GM12878 (cell line): ENCODE data around the gene CHN2. TPM values are rescaled to one million over a fixed set of nuclear protein-coding genes. Genes with fewer than 3 reads are reported as not detected.

Experiments
- ATAC-seq: fragments of 200-7000 bp; cut with Tn5 transposase; 3 replicates; pipeline ENCODE4 v1.9.1; 2020; ENCODE audit warnings: mild to moderate bottlenecking, moderate library complexity
- BruUV-seq: library from RNA; stranded (reverse); fragments of 400-500 nt; replicated peaks from 2 replicates; lab custom pipeline; 2021; lab: Mats Ljungman, UMichigan
- CTCF ChIA-PET: fragments of 300-600 bp; sonication (Branson Sonifier 250); formaldehyde crosslinking; extraction: SDS; loops from one replicate; lab custom pipeline; 2021; ENCODE audit warnings: inconsistent platforms; lab: Yijun Ruan, JAX
- POLR2A ChIA-PET: fragments of 350-600 bp; formaldehyde crosslinking; extraction: SDS; loops from one replicate; lab custom pipeline; 2021; ENCODE audit warnings: inconsistent platforms; lab: Charles Lee
- RAD21 ChIA-PET: fragments of 300-600 bp; sonication (Branson Sonifier 250); formaldehyde crosslinking; loops from one replicate; lab custom pipeline; 2023; ENCODE audit warnings: antibody characterized with exemption; ENCODE audit not compliant: unreplicated experiment; lab: Charles Lee
- SMC1A ChIA-PET: fragments of 300-600 bp; sonication (Branson Sonifier 250); formaldehyde crosslinking; loops from one replicate; lab custom pipeline; 2023; ENCODE audit not compliant: unreplicated experiment, uncharacterized antibody; lab: Charles Lee
- DNase-seq: peaks from one replicate; pipeline ENCODE4 v3.0.0-alpha.2; 2011; ENCODE audit warnings: low read depth, low spot score
- FAIRE-seq: peaks from 3 replicates; lab custom pipeline; 2011; peaks lifted over from hg19 to GRCh38; lab: Jason Lieb, UNC
- H2AFZ ChIP-seq: 2 replicates; pipeline ENCODE4 v1.6.0; 2011; ENCODE audit warnings: low read depth, low read length, control low read depth; ENCODE audit not compliant: control insufficient read depth
- H3K27ac ChIP-seq: 2 replicates; pipeline ENCODE4 v1.5.1; 2011; ENCODE audit warnings: control low read depth; ENCODE audit not compliant: control insufficient read depth, insufficient read depth
- H3K27me3 ChIP-seq, 2 experiments: replicated peaks in 1 of 2; 2 replicates each; pipeline versions ENCODE4 v1.6.0 to v1.6.1; 2011; ENCODE audit warnings: low read length in 1 of 2; ENCODE audit not compliant: control insufficient read depth in 2 of 2, insufficient read depth in 2 of 2
- H3K36me3 ChIP-seq, 2 experiments: 2 replicates each; pipeline ENCODE4 v1.5.1; 2011; ENCODE audit warnings: low read length in 1 of 2; ENCODE audit not compliant: control insufficient read depth in 2 of 2, insufficient read depth in 2 of 2
- H3K4me1 ChIP-seq: 2 replicates; pipeline ENCODE4 v1.6.1; 2011; ENCODE audit warnings: mild to moderate bottlenecking, low read length, moderate library complexity, mixed read lengths; ENCODE audit not compliant: control insufficient read depth, insufficient read depth
- H3K4me2 ChIP-seq: 2 replicates; pipeline ENCODE4 v1.6.0; 2011; ENCODE audit warnings: control low read depth; ENCODE audit not compliant: control insufficient read depth, insufficient read depth
- H3K4me3 ChIP-seq: fragments of 200-600 bp; sonication (generic); 2 replicates; pipeline ENCODE4 v1.5.1; 2016
- H3K79me2 ChIP-seq: 2 replicates; pipeline ENCODE4 v1.6.0; 2011; ENCODE audit warnings: low read length; ENCODE audit not compliant: control insufficient read depth, insufficient read depth
- H3K9ac ChIP-seq: 2 replicates; pipeline ENCODE4 v1.8.0; 2011; ENCODE audit warnings: low read length, control low read depth, mixed read lengths; ENCODE audit not compliant: control insufficient read depth, insufficient read depth
- H3K9me3 ChIP-seq: replicated peaks from 3 replicates; pipeline ENCODE4 v1.5.1; 2011; ENCODE audit warnings: mild to moderate bottlenecking, low read length; ENCODE audit not compliant: control insufficient read depth, insufficient read depth
- H4K20me1 ChIP-seq: 2 replicates; pipeline ENCODE4 v1.6.0; 2011; ENCODE audit not compliant: control insufficient read depth, insufficient read depth
- ATF7 ChIP-seq: fragments of 450-650 bp; IDR thresholded peaks from 2 replicates; pipeline ENCODE4 v1.6.1; 2016; ENCODE audit warnings: low read depth, mild to moderate bottlenecking
- BCL11A ChIP-seq: IDR thresholded peaks from 2 replicates; pipeline ENCODE4 v1.6.1; 2011; ENCODE audit warnings: low read depth, low read length
- BHLHE40 ChIP-seq, 2 experiments: fragments of 450-650 bp in 1 of 2; IDR thresholded peaks; 2 replicates each; pipeline ENCODE4 v1.6.1; 2011 to 2017; ENCODE audit warnings: low read depth in 2 of 2, borderline replicate concordance in 1 of 2, improper control_type of control experiment in 1 of 2, low read length in 1 of 2, mild to moderate bottlenecking in 1 of 2
- BMI1 ChIP-seq: fragments of 450-650 bp; IDR thresholded peaks from 2 replicates; pipeline ENCODE4 v1.6.1; 2016; ENCODE audit warnings: mild to moderate bottlenecking, moderate library complexity, borderline replicate concordance
- LARP7 ChIP-seq: fragments of 450-650 bp; IDR thresholded peaks from 2 replicates; pipeline ENCODE4 v1.6.1; 2017; ENCODE audit warnings: mild to moderate bottlenecking
- PRDM15 ChIP-seq: fragments of 450-650 bp; formaldehyde crosslinking; IDR thresholded peaks from 2 replicates; pipeline ENCODE4 v1.4.0; 2020; ENCODE audit warnings: mild to moderate bottlenecking, moderate library complexity
- RBBP5 ChIP-seq: fragments of 200-600 bp; sonication (generic); conservative IDR thresholded peaks from 2 replicates; pipeline ENCODE4 v1.6.1; 2016
- RFX5 ChIP-seq: IDR thresholded peaks from 2 replicates; pipeline ENCODE4 v1.6.1; 2011; ENCODE audit warnings: low read depth, low read length, improper control_type of control experiment
- RUNX3 ChIP-seq: IDR thresholded peaks from 2 replicates; pipeline ENCODE4 v1.6.1; 2012; ENCODE audit warnings: low read length, inconsistent platforms
- TARDBP ChIP-seq: IDR thresholded peaks from 2 replicates; pipeline ENCODE4 v1.6.1; 2016; ENCODE audit warnings: borderline replicate concordance
- YY1 ChIP-seq: IDR thresholded peaks from 2 replicates; pipeline ENCODE4 v1.6.1; 2011; ENCODE audit warnings: low read depth, mild to moderate bottlenecking, low read length
- ZBED1 ChIP-seq: IDR thresholded peaks from 2 replicates; pipeline ENCODE4 v1.6.1; 2016; ENCODE audit warnings: borderline replicate concordance
- WGBS: methylation state at CpG from one replicate; pipeline ENCODE4 v1.1.6; 2016; ENCODE audit warnings: low lambda C conversion rate; ENCODE audit not compliant: insufficient replicate concordance, insufficient coverage; ENCODE audit errors: missing lambda C conversion rate; 5-methylcytosine and 5-hydroxymethylcytosine counted together
- in situ Hi-C: fragments of 300-500 bp; cut with MboI; formaldehyde crosslinking; loops from 9 replicates; pipeline ENCODE4 v1.14.3; 2018; ENCODE audit warnings: mixed read lengths
- intact Hi-C: fragments of 100-400 bp; cut with micrococcal nuclease; formaldehyde crosslinking; loops from one replicate; pipeline ENCODE4 v1.14.2; 2022; ENCODE audit not compliant: unreplicated experiment
- polyA plus RNA-seq, 11 experiments: library from polyadenylated mRNA; depleted of rRNA in 4 of 11; unstranded in 6 of 11; stranded (reverse) in 5 of 11; fragments of >200 nt; fragmentation: Nextera tagmentation in 4 of 11; fragmentation: Illumina TruSeq in 1 of 11; extraction: Ambion mirVana in 4 of 11; extraction: Trizol in 1 of 11; gene quantifications; 1 replicate in 1 of 11; 2 replicates in 10 of 11; pipeline versions ENCODE4 v1.2.1 to v1.2.3, GENCODE V29; 2011 to 2016; ENCODE audit warnings: inconsistent platforms in 2 of 11, missing spikeins in 2 of 11, low read depth in 1 of 11
- total RNA-seq, 4 experiments: library from RNA; depleted of rRNA in 3 of 4; stranded (reverse); fragments of >200 nt in 3 of 4; fragmentation: Illumina TruSeq in 1 of 4; extraction: Trizol in 1 of 4; gene quantifications; 2 replicates each; pipeline versions ENCODE4 v1.2.1 to v1.2.3, GENCODE V29; 2013 to 2021

Gene CHN2
- total and polyA plus RNA-seq, 10 of the 15 experiments (the other 5 are each of a cell fraction or from before 2014, with no cell fraction given) = 0.11 to 3.8 (median 0.37) TPM; not detected in 2

GRCh38 chr7:29291723-29292618 lies 97.4 kb downstream of the CHN2 start:
- ChIA-PET RAD21 (no interaction called here), SMC1A (interaction anchor here (1.2 kb wide), 1 partner anchor 10 kb away, joined by 4 read pairs; no protein-coding TSS in a partner anchor), CTCF (interaction anchor here (0.6 kb wide), 2 partner anchors 9 to 117 kb away, joined by 3 to 4 read pairs; no protein-coding TSS in a partner anchor), POLR2A (no interaction called here)
- Histone ChIP-seq H3K9ac (no peak overlapping the region), H4K20me1 (no peaks in the 10 kb centered on the region), H2AFZ (no peak overlapping the region), H3K4me1 (peaks cover 10% of the 10 kb centered on the region; the same call in 1 of the 2 replicates), H3K4me3 (no peak overlapping the region), H3K4me2 (no peak overlapping the region), H3K27me3 (peaks cover 0 to 9% of the 10 kb centered on the region in 2 experiments; a peak in 2 of 4 replicates), H3K9me3 (no peaks in the 10 kb centered on the region; the same call in 2 of the 3 replicates), H3K36me3 (no peaks in the 10 kb centered on the region), H3K27ac (no peak overlapping the region), H3K79me2 (no peaks in the 10 kb centered on the region)
- ATAC-seq (no peak), FAIRE-seq (no peak), DNase-seq (no peak)
- no peak for TF ChIP-seq RUNX3
- no peak for TF ChIP-seq RFX5
- intact Hi-C loops = no loop called here
- in situ Hi-C loops = no loop called here
- BruUV-seq = no TSS peak
- 64% methylated on average over 9 of the region's 9 CpGs for WGBS

DNA sequence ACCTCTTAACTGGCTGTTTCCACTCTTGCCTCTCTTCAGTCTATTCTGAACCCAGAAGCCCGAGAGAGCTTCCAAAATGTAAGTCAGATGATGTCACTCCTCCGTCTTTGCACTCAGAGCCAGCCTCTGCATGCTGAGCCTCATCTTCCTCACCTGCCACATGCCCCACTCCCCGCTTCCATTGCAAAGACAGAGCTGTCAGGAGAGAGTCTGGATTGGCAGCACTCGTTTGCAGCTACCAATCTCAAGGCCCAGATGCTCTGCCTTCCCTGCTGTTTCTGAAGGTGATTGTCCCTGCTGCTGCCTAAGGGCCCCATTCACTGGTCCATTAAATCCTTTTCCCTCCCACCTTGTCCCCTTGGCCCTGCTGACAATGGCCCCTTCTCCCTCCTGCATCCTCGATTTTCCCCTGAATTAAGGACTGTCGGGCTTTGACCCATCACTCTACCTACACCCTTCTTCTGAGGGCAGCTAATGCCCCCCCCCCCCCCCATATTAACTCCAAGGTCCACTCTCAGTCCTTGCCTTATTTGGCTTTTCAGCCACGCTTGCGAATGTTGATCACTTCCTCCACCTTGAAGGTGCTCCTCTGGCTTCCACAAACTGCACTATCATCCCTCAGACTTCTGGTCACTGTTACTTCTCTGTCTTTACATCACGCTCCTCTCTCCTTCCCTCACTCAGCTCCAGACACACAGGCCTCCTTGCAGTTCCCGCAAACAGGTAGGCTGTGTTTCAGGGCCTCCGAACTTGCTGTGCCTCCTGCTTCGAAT lies 98.5 kb downstream of the CHN2 start:
- no peak overlapping the region for H3K4me2 ChIP-seq
- H4K20me1 ChIP-seq = no peaks in the 10 kb centered on the region
- H2AFZ ChIP-seq = no peak overlapping the region
- ATAC-seq (no peak), FAIRE-seq (no peak), DNase-seq (no peak)
- ChIA-PET RAD21 (no interaction called here), POLR2A (no interaction called here), CTCF (no interaction called here), SMC1A (interaction anchor here (1.2 kb wide), 1 partner anchor 11 kb away, joined by 4 read pairs; no protein-coding TSS in a partner anchor)
- H3K4me1 ChIP-seq = peaks cover 10% of the 10 kb centered on the region; the same call in 1 of the 2 replicates
- no peaks in the 10 kb centered on the region for H3K79me2 ChIP-seq
- no peak overlapping the region for H3K27ac ChIP-seq
- peaks cover 0 to 9% of the 10 kb centered on the region in 2 experiments; a peak in 2 of 4 replicates for H3K27me3 ChIP-seq
- WGBS = 46% methylated on average over 12 of the region's 12 CpGs
- no peak overlapping the region for H3K4me3 ChIP-seq
- in situ Hi-C loops = no loop called here
- H3K36me3 ChIP-seq = no peaks in the 10 kb centered on the region
- H3K9ac ChIP-seq = no peak overlapping the region
- no peaks in the 10 kb centered on the region; the same call in 2 of the 3 replicates for H3K9me3 ChIP-seq
- intact Hi-C loops = no loop called here
- BruUV-seq = no TSS peak
- no peak for TF ChIP-seq LARP7
- no peak for TF ChIP-seq ATF7
- no peak for TF ChIP-seq RBBP5
- no peak for TF ChIP-seq BMI1
- TF ChIP-seq PRDM15 (CRISPR knock-in tag) = no peak
- no peak for TF ChIP-seq BCL11A
- no peak for TF ChIP-seq TARDBP
- no peak for TF ChIP-seq YY1
- no peak for TF ChIP-seq ZBED1
- TF ChIP-seq BHLHE40 (IDR thresholded peaks at IDR 0.05; ENCODE audit: borderline replicate concordance in 1 of 2, low read depth in 2 of 2, low read length in 1 of 2) = no peak
